Activated T-cell treated with anti-CD3 and anti-CD28 coated beads, Interleukin-2, amount 50 U/mL, for 1 hour (primary cell): Measurements from ENCODE around the gene IFT80.

Experiments used
- DNase-seq: peaks from one replicate; pipeline ENCODE4 v3.0.0-alpha.2; 2020

The IFT80 gene

GRCh38 chr3:160399125-160400029 lies at the start of gene IFT80, which contains the start of gene SMC4:
IFT80 (minus strand) TSS chr3:160399225; CDS start chr3:160384600, 14,625 bp downstream.
SMC4 (plus strand) TSS chr3:160399650; CDS start chr3:160400827, 1,177 bp downstream.
- DNase-seq: peak; percentile 96

DNA sequence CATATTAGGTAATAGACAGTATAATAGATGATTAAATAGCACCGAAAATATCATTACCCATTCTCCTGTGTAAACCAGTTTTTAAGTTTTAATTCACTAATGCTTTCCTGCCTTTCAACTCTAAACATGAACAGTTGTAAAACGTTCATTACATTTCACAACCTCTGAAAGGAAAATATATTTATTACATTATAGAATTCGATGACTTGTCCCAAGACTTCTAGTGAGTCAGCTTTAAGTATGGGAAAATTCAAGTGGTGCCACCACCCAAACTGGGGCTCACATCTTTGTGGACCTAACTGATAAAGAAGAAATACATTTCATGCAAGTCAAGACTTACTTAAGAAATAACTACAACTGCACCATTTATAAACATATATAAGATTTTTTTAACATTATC lies 48.5 kb upstream of the IFT80 start:
- no peak for DNase-seq

- no peak for DNase-seq
Measured at GRCh38 chr3:160446522-160447056, 47.6 kb upstream of the IFT80 start.

- DNase-seq: no peak
Measured at GRCh38 chr3:160445854-160446253, 46.8 kb upstream of the IFT80 start.

GRCh38 chr3:160444411-160444810 lies 45.4 kb upstream of the IFT80 start:
- DNase-seq: no peak

- DNase-seq: no peak
Measured at GRCh38 chr3:160440687-160441086, 41.7 kb upstream of the IFT80 start.

GRCh38 chr3:160437083-160437455 lies 38.0 kb upstream of the IFT80 start:
- no peak for DNase-seq

GRCh38 chr3:160435747-160436146 lies 36.7 kb upstream of the IFT80 start:
- no peak for DNase-seq

GRCh38 chr3:160435095-160435494 lies 36.1 kb upstream of the IFT80 start:
- DNase-seq: no peak

- DNase-seq: no peak
Measured at GRCh38 chr3:160434071-160434470, 35.0 kb upstream of the IFT80 start.

DNA sequence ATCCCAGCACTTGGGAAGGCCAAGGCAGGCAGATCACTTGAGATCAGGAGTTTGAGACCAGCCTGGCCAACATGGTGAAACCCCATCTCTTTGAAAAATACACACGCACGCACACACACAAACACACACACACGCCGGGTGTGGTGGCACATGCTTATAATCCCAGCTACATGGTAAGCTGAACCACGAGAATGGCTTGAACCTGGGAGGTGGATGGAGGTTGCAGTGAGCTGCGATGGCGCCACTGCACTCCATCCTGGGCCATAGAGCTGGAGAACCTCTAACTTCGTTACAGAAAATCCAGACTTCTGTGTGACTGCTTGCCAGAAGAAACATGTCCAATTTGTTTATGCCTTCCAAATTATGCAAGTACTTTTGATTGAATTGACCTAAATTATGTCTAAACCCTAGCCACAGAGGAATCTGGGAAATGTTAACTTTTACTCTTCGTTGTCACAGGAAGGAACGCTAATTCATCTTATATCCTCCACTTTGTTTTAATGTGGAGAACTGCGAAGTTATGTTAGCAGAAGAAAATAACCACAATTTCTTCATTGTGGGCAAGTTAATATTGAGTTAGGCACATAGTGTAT lies 28.9 kb upstream of the IFT80 start:
- no peak for DNase-seq

DNA sequence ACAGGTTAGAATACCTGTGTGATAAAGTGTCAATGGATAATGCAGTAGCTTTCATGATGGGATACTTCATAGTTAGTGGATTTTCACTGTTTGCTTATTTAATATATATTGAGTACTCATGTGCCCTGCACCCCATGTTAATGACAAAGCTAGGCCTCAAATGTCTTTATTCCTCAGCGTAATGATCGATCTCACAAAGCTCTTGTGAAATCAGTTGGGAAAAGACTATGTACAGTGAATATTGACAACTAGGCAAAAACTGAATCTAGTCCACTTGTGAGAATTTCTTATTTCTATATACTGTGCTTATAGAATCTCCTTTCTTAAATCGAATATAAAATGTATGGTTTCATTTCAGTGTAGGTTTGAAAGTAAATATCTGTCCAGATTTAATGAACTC lies 18.3 kb upstream of the IFT80 start:
- DNase-seq: no peak

DNA sequence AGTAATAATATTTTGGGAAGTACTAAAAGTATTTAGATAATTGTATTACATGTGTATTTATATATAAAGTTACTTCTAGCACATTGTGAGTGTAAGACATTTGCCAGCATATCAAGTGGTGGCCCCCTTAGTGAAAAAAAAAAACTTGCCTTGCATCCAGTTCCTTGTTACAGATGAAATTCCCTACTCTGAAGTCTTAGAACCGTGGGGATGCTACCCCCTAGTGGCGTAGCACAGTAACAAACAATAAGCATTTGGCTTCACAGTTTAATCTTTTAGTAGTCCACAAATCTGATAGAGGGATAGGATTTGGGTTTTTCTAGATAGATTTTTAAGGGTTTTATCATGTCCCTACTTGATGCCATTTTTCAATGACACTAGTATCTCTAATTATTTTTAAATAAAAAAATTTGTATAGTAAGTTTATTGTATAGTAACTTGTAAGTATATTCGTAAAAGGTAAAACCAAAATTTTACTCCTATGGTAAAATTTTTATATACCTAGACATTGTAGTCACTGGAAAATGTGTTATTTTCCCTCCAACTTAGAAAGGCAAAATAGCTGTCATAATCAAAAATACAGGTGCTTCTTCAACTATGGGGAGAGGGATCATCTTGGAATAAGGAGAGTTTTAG lies 14.7 kb upstream of the IFT80 start:
- peak; percentile 55 for DNase-seq

DNA sequence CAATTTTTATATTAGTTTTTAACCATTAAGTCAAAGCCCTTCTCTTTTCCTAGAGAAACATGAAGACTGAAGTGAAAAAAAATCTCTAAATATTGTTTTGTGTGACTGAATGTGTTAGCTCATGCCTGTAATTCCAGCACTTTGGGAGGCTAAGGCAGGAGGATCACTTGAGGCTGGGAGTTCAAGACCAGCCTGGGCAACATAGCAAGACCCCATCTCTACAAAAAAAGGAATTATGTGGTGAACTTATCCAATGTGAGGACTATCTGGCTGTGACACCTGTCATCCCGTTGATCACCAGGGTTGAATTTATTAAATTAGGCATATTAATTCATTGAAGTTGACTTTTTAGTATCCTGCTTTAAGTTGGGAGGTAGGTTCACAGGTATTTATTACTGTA lies 13.5 kb upstream of the IFT80 start:
- no peak for DNase-seq

DNA sequence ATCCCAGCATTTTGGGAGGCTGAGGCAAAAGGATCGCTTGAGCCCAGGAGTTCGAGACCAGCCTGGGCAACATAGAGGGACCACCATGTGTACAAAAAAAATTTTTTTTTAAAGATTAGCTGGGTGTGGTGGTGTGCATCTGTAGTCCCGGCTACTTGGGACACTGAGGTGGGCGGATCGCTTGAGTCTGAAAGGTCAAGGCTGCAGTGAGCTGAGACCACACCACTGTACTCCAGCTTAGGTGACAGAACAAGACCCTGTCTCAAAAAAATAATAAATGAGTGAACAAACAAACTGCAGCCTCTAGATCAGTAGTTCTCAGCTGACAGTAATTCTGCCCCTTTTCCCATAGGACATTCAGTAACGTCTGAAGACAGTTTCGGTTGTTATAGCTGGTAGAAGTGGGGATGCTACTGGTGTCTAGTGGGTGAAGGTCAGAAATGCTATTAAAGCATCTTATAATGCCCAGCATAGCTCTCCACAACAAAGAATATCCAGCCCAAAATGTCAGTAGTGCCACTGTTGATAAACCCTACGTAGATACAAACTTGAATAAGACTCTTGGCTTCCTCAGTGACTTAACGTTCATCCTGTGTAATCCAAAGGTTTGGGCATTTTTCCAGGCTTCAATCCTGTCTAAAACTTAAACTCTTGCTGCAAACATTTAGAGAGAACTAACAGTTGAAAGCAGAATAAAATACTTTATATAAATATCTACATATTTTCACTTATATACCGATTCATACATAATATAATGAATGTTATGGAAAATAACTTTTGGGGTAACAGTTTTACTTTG lies 11.0 kb upstream of the IFT80 start:
- no peak for DNase-seq

DNA sequence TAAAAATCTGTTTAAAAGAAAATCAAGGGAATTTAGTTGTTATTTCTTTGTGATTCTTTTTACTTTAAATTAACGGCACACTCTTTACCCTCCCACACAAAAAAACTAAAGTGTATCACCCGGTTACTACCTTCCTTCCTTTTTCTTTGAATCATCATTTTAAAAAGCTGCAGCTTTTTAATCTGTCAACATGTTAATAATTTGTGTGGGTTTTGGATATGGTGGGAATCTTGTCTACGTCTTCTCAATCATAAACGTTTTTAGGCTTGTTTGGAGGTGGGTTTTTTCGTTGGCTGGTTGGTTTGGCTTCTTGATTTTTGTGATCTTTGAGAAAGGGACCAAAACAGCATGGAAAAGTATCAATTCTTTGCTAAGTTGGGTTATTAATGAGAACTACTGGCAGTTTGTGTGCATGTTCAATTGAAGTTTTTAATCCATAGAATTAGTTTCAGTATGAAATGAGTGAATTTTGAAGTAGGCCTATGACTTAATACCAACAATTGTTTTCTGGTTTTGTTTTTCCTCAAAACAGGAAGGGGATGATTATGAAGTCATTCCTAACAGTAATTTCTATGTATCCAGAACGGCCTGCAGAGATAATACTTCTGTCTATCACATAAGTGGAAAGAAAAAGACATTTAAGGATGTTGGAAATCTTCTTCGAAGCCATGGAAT lies 4.9 kb upstream of the IFT80 start:
- no peak for DNase-seq

GRCh38 chr3:160403028-160403545 lies 4.1 kb upstream of the IFT80 start:
- no peak for DNase-seq

GRCh38 chr3:160402221-160403027 lies 3.4 kb upstream of the IFT80 start:
- no peak for DNase-seq

- DNase-seq: no peak
Measured at GRCh38 chr3:160401291-160402095, 2.5 kb upstream of the IFT80 start.

GRCh38 chr3:160400702-160401150 lies 1.7 kb upstream of the IFT80 start:
- peak; percentile 39 for DNase-seq
